ENCODE data around the gene ZNF557.
A peak's percentile ranks its signal among the peaks of the same experiment; 100 is the strongest.

Gene ZNF557

GRCh38 chr19:7124782-7125181, 55.3 kb downstream of the ZNF557 start:
- H3K27ac ChIP-seq: no peak overlapping the region
- no peak for DNase-seq (ENCODE audit: low spot score)

GRCh38 chr19:7125221-7125620, 55.7 kb downstream of the ZNF557 start:
- TF ChIP-seq CTCF (IDR thresholded peaks at IDR 0.05): no peak
- DNase-seq (ENCODE audit: low spot score): no peak
- H3K27ac ChIP-seq: no peak overlapping the region
- H3K4me3 ChIP-seq: no peak overlapping the region

More at GRCh38 chr19:7124782-7125181, 55.3 kb downstream of the ZNF557 start:
- TF ChIP-seq CTCF (IDR thresholded peaks at IDR 0.05): no peak
- H3K4me3 ChIP-seq: no peak overlapping the region

GRCh38 chr19:7126132-7126531, 56.6 kb downstream of the ZNF557 start:
- Histone ChIP-seq H3K27ac (no peak overlapping the region), H3K4me3 (peak overlapping the region; percentile 43)
- DNase-seq (ENCODE audit: low spot score): no peak
- TF ChIP-seq CTCF (IDR thresholded peaks at IDR 0.05): no peak

- Histone ChIP-seq H3K4me3 (no peak overlapping the region), H3K27ac (no peak overlapping the region)
- no peak for TF ChIP-seq CTCF (IDR thresholded peaks at IDR 0.05)
- no peak for DNase-seq (ENCODE audit: low spot score)
Observed at GRCh38 chr19:7130043-7130442, 60.5 kb downstream of the ZNF557 start.

GRCh38 chr19:7132054-7132453, 62.6 kb downstream of the ZNF557 start:
- Histone ChIP-seq H3K27ac (no peak overlapping the region), H3K4me3 (no peak overlapping the region)
- TF ChIP-seq CTCF (IDR thresholded peaks at IDR 0.05): no peak
- DNase-seq (ENCODE audit: low spot score): no peak

- no peak overlapping the region for H3K4me3 ChIP-seq
- no peak overlapping the region for H3K27ac ChIP-seq
- TF ChIP-seq CTCF (IDR thresholded peaks at IDR 0.05): no peak
- no peak for DNase-seq (ENCODE audit: low spot score)
Observed at GRCh38 chr19:7137120-7137519, 67.6 kb downstream of the ZNF557 start.
